Astrocyte (in vitro differentiated cells and primary cell): ENCODE data around the gene IL17C. TPM values are rescaled to one million over a fixed set of nuclear protein-coding genes. Genes with fewer than 3 reads are reported as not detected.

ENCODE experiments used
- DNase-seq: peaks from one replicate; pipeline ENCODE4 v3.0.0-alpha.2; 2010; ENCODE audit warnings: low read depth
- FAIRE-seq: peaks from 2 replicates; lab custom pipeline; 2011; peaks lifted over from hg19 to GRCh38; lab: Jason Lieb, UNC
- H2AFZ ChIP-seq: 2 replicates; pipeline ENCODE4 v1.6.0; 2012; ENCODE audit warnings: low read depth, low read length, inconsistent platforms
- H3K27ac ChIP-seq: 2 replicates; pipeline ENCODE4 v1.5.1; 2011; ENCODE audit warnings: low read depth, low read length, inconsistent platforms
- H3K27me3 ChIP-seq: 2 replicates; pipeline ENCODE4 v1.6.0; 2011; ENCODE audit warnings: low read length, inconsistent platforms; ENCODE audit not compliant: insufficient read depth
- H3K36me3 ChIP-seq: 2 replicates; pipeline ENCODE4 v1.5.1; 2011; ENCODE audit warnings: low read length, inconsistent platforms; ENCODE audit not compliant: insufficient read depth
- H3K4me1 ChIP-seq: 2 replicates; pipeline ENCODE4 v1.5.1; 2011; ENCODE audit warnings: low read length, inconsistent platforms; ENCODE audit not compliant: insufficient read depth
- H3K4me2 ChIP-seq: 2 replicates; pipeline ENCODE4 v1.6.0; 2012; ENCODE audit warnings: low read length, inconsistent platforms
- H3K4me3 ChIP-seq: 2 replicates; pipeline ENCODE4 v1.5.1; 2011; ENCODE audit warnings: low read depth, mild to moderate bottlenecking, low read length, inconsistent platforms; ENCODE audit not compliant: insufficient read depth
- H3K79me2 ChIP-seq: 2 replicates; pipeline ENCODE4 v1.6.0; 2012; ENCODE audit warnings: mild to moderate bottlenecking, low read length, inconsistent platforms; ENCODE audit not compliant: insufficient read depth
- H3K9ac ChIP-seq: 2 replicates; pipeline ENCODE4 v1.6.0; 2012; ENCODE audit warnings: mild to moderate bottlenecking, low read length, inconsistent platforms
- H3K9me3 ChIP-seq: 2 replicates; pipeline ENCODE4 v1.5.1; 2012; ENCODE audit warnings: low read depth, mild to moderate bottlenecking, low read length, inconsistent platforms; ENCODE audit not compliant: insufficient read depth
- H4K20me1 ChIP-seq: 2 replicates; pipeline ENCODE4 v1.6.0; 2012; ENCODE audit warnings: low read length, inconsistent platforms; ENCODE audit not compliant: insufficient read depth
- H3K27ac Mint-ChIP-seq: one replicate; pipeline ENCODE4 v1.8.0; 2021; ENCODE audit warnings: mild to moderate bottlenecking, mixed read lengths; ENCODE audit not compliant: unreplicated experiment
- H3K27me3 Mint-ChIP-seq: one replicate; pipeline ENCODE4 v1.8.0; 2021; ENCODE audit warnings: low read depth, mixed read lengths; ENCODE audit not compliant: unreplicated experiment
- H3K36me3 Mint-ChIP-seq: one replicate; pipeline ENCODE4 v1.8.0; 2021; ENCODE audit warnings: low read depth, mixed read lengths; ENCODE audit not compliant: unreplicated experiment
- H3K4me1 Mint-ChIP-seq: one replicate; pipeline ENCODE4 v1.8.0; 2021; ENCODE audit warnings: low read depth, mixed read lengths; ENCODE audit not compliant: unreplicated experiment
- H3K4me3 Mint-ChIP-seq: one replicate; pipeline ENCODE4 v1.8.0; 2021; ENCODE audit warnings: mild to moderate bottlenecking, moderate library complexity, mixed read lengths; ENCODE audit not compliant: unreplicated experiment
- H3K9me3 Mint-ChIP-seq: one replicate; pipeline ENCODE4 v1.8.0; 2021; ENCODE audit warnings: mild to moderate bottlenecking, mixed read lengths; ENCODE audit not compliant: unreplicated experiment
- EZH2 ChIP-seq: IDR thresholded peaks from 2 replicates; pipeline ENCODE4 v1.6.1; 2012; ENCODE audit warnings: mild to moderate bottlenecking, low read length, inconsistent platforms; ENCODE audit not compliant: insufficient read depth
- total RNA-seq: library from RNA; stranded (reverse); gene quantifications from 2 replicates; pipeline ENCODE4 v1.2.1, GENCODE V29; 2021
- TF ChIP-seq, protein P1 (sequence below): IDR thresholded peaks from 2 replicates; pipeline ENCODE4 v1.5.1; 2011; ENCODE audit warnings: low read depth, mild to moderate bottlenecking, inconsistent platforms, low read length, moderate library complexity; ENCODE audit not compliant: insufficient read depth

Gene IL17C
- total RNA-seq, 1 donor from 2014 or later, result 0.36 TPM

DNA sequence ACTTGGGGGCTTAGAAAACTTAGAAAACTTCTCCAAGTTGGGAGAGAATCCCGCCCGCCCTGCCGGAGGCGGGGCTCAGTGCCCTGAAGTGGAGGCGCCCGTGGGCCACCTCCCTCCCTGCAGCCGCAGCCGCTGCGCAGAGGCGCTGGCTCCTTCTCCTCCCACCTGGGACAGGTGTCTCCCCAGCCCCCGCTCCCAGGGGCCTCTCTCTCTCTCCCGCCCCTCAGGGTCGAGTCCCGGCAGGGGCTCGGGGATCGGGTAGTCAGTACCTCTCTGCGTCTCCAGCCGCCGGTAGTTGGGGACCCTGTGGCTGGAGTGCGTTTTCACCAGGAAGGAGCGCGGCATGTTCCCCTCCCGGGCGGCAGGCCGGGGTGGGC lies 47.7 kb downstream of the IL17C start:
- TF ChIP-seq, protein P1, sequence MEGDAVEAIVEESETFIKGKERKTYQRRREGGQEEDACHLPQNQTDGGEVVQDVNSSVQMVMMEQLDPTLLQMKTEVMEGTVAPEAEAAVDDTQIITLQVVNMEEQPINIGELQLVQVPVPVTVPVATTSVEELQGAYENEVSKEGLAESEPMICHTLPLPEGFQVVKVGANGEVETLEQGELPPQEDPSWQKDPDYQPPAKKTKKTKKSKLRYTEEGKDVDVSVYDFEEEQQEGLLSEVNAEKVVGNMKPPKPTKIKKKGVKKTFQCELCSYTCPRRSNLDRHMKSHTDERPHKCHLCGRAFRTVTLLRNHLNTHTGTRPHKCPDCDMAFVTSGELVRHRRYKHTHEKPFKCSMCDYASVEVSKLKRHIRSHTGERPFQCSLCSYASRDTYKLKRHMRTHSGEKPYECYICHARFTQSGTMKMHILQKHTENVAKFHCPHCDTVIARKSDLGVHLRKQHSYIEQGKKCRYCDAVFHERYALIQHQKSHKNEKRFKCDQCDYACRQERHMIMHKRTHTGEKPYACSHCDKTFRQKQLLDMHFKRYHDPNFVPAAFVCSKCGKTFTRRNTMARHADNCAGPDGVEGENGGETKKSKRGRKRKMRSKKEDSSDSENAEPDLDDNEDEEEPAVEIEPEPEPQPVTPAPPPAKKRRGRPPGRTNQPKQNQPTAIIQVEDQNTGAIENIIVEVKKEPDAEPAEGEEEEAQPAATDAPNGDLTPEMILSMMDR, result no peak
- TF ChIP-seq EZH2, result peak; percentile 63
- H3K4me3 ChIP-seq, result peak overlapping the region; percentile 17
- no peaks in the 10 kb centered on the region for H3K79me2 ChIP-seq
- H3K9me3 ChIP-seq, result no peaks in the 10 kb centered on the region
- peaks cover 45% of the 10 kb centered on the region for H3K27me3 Mint-ChIP-seq
- H3K4me3 Mint-ChIP-seq, result peak overlapping the region; percentile 45
- no peaks in the 10 kb centered on the region for H3K4me1 Mint-ChIP-seq
- no peaks in the 10 kb centered on the region for H3K36me3 ChIP-seq
- H3K9ac ChIP-seq, result peak overlapping the region; percentile 46
- FAIRE-seq (no peak), DNase-seq (no peak)
- H3K4me2 ChIP-seq, result peak overlapping the region; percentile 84
- peaks cover 8% of the 10 kb centered on the region for H3K27me3 ChIP-seq
- no peaks in the 10 kb centered on the region for H3K36me3 Mint-ChIP-seq
- peaks cover 6% of the 10 kb centered on the region for H4K20me1 ChIP-seq
- peak overlapping the region; percentile 41 for H2AFZ ChIP-seq
- peaks cover 10% of the 10 kb centered on the region for H3K4me1 ChIP-seq
- no peak overlapping the region for H3K27ac Mint-ChIP-seq
- no peak overlapping the region for H3K27ac ChIP-seq
- H3K9me3 Mint-ChIP-seq, result no peaks in the 10 kb centered on the region

- Histone ChIP-seq H3K36me3 (no peaks in the 10 kb centered on the region), H2AFZ (peak within 1 kb of the TSS; percentile 41), H3K9ac (peak within 1 kb of the TSS; percentile 46), H3K27ac (no peak within 1 kb of the TSS), H3K79me2 (no peaks in the 10 kb centered on the region), H3K27me3 (peaks cover 8% of the 10 kb centered on the region), H4K20me1 (peaks cover 6% of the 10 kb centered on the region), H3K4me2 (peak within 1 kb of the TSS; percentile 84), H3K9me3 (no peaks in the 10 kb centered on the region), H3K4me3 (peak within 1 kb of the TSS; percentile 23), H3K4me1 (peaks cover 10% of the 10 kb centered on the region)
- H3K4me3 Mint-ChIP-seq, result peak within 1 kb of the TSS; percentile 45
- no peaks in the 10 kb centered on the region for H3K4me1 Mint-ChIP-seq
- DNase-seq, result no peak
- no peaks in the 10 kb centered on the region for H3K9me3 Mint-ChIP-seq
- H3K36me3 Mint-ChIP-seq, result no peaks in the 10 kb centered on the region
- TF ChIP-seq, protein P1, result no peak
- TF ChIP-seq EZH2, result no peak
- H3K27me3 Mint-ChIP-seq, result peaks cover 47% of the 10 kb centered on the region
- no peak for FAIRE-seq
- H3K27ac Mint-ChIP-seq, result no peak within 1 kb of the TSS
Observed at GRCh38 chr16:88686439-88687253, 48.3 kb downstream of the IL17C start, which contains the start of gene SNAI3. TSS of gene SNAI3 (minus strand) at chr16:88686507. CDS start at chr16:88686406, 101 bp downstream.

DNA sequence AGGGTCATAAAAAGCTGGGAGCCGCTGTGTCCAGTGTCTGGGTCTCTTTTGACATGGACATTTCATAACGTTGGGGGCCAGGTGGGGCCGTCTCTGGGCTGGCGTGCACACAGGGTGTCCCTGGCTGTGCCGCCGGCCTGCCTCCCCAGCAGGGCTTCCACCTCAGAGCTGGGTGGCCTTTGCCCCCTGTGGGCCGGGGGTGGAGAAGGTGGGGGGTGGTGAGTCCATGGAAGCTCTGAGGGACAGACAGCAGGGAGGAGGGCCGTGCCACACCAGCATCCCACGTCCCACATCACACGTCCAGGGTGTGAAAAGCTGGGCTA lies 48.8 kb downstream of the IL17C start:
- Mint-ChIP-seq H3K9me3 (no peaks in the 10 kb centered on the region), H3K27me3 (peaks cover 47% of the 10 kb centered on the region), H3K4me1 (no peaks in the 10 kb centered on the region), H3K36me3 (no peaks in the 10 kb centered on the region), H3K4me3 (no peak overlapping the region), H3K27ac (no peak overlapping the region)
- Histone ChIP-seq H3K27ac (no peak overlapping the region), H4K20me1 (peaks cover 6% of the 10 kb centered on the region), H3K79me2 (no peaks in the 10 kb centered on the region), H3K36me3 (no peaks in the 10 kb centered on the region), H2AFZ (no peak overlapping the region), H3K4me2 (no peak overlapping the region), H3K4me3 (no peak overlapping the region), H3K9ac (no peak overlapping the region), H3K9me3 (no peaks in the 10 kb centered on the region), H3K27me3 (peaks cover 8% of the 10 kb centered on the region), H3K4me1 (peaks cover 10% of the 10 kb centered on the region)
- FAIRE-seq (no peak), DNase-seq (no peak)
- TF ChIP-seq, protein P1, result no peak
- TF ChIP-seq EZH2, result no peak
